Raji (cell line): ENCODE measurements around the gene ZP2.

Source experiments
- POLR2A ChIP-seq: IDR thresholded peaks from 2 replicates; pipeline ENCODE4 v1.6.1; 2011; ENCODE audit warnings: low read depth, low read length, control low read depth; ENCODE audit not compliant: insufficient read depth

Gene ZP2

DNA sequence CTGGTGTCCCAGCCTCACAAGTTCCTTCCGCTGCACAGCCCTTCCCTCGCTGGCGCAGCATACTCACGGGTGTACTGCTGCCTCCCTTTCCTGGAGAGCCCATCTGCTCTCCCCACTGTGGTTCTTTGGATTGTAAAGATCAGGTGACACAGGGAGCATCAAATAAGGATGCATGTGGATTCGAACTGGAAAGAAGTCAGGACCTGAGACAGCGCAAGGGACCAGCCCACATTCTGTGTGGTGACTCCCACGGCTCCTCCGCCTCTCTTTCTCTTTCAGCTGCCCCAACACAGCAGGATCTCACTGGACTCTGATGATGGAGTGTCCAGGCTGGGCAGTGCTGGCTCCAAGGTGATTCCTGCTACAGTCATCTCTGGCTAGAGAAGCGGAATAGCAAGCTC is 44.8 kb downstream of the ZP2 start:
- no peak for TF ChIP-seq POLR2A

DNA sequence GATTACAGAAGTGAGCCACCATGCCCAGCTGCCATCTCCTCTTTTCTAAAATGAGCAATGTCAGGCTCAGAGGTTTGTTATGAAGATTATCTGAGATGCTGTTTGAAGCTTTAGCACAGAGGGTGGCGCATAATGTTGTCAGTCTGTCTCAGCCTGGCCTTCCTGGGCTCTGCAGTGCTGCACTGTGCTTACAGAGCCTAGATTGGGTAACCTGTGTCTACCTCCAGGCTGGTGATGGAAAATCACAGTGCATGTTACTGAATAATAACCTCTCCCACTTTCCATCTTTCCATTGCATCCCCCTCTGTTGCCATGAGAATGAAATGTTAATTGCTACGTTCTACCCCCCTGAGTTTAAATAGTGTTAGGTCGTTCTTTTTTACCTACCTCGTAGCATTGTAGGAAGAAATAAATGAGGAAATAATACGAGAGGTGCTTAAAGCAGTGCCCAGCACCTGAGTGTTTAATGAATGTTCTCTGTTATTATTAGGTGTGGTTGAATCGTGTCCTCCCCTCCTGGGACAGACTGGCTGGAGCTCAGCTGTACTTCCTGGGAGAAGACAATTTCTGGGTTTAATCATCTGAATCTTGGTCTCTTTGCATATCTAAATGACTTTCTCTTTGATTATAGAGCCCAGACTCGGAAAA is 46.7 kb downstream of the ZP2 start:
- TF ChIP-seq POLR2A: no peak

DNA sequence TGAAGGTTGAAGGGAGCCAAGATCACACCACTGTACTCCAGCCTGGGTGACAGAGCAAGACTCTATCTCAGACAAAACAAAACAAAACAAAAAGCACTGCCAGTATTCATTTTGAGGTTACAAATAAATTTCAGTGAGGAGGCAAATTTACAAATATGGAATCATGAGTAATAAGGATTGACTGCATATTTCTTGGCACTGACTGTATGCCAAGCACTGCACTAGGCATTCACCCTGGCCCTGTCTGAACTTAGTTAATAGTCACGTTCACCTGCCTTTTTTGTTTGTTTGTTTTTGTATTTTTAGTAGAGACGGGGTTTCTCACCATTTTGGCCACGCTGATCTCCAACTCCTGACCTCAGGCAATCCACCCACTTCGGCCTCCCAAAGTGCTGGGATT is 47.8 kb downstream of the ZP2 start:
- no peak for TF ChIP-seq POLR2A

DNA sequence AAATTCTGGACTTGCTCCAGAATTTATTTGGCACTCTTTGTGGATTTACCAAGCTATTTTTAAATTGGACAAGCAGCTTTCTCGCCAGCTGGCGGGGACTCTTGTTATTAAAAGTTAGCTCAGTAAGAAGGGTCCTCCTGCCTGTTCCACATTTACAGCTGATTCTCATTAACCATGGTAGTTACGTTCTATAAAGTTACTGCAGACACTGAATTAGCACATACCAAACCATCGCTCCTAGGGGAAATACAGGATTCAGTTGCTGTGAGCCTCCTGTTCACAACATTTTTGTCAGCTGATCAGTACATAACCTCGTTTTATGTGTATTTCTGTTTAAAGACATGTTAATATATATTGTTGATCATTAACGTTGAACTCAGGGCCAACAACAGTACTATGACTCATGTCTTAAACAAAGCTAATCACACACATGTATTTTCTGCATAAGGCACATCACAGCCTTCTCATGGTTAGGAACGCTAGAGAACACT is 48.7 kb downstream of the ZP2 start:
- TF ChIP-seq POLR2A: no peak

DNA sequence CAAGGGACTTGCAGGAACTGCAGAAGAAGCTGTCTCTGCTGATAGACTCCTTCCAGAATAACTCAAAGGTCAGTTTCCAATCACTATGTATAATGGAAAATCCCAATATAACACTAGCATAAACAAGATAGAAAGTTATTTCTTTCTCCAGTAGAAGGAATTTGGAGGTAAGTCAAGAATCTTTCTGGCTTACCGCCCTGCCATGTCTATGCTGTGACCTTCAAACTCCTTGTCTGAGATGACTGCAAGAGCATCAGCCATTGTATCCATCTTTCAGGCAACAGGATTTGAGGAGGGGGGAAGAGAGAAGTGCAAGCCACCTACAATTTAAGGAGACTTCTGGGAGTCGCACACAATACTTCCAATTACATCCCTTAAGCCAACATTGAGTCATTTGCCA is 50.2 kb downstream of the ZP2 start:
- no peak for TF ChIP-seq POLR2A

DNA sequence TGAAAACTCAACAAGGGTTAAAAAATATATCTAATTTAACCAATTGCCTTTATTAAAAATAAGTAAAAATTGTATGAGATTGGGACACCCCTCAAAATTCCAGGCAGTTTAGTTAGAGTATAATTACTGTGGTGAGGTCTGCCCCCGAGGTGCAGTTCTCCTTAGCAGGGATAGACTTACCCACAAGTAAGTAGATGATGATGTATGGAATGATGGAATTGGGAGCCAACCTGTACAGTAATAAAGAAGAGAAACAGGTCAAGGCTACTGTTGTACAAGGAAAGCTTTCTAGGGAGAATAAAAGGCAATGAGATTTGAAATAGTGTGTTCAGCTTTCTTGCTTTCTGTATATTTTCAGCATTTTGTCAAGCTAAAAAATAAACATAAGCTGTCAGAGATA is 51.1 kb downstream of the ZP2 start:
- no peak for TF ChIP-seq POLR2A

DNA sequence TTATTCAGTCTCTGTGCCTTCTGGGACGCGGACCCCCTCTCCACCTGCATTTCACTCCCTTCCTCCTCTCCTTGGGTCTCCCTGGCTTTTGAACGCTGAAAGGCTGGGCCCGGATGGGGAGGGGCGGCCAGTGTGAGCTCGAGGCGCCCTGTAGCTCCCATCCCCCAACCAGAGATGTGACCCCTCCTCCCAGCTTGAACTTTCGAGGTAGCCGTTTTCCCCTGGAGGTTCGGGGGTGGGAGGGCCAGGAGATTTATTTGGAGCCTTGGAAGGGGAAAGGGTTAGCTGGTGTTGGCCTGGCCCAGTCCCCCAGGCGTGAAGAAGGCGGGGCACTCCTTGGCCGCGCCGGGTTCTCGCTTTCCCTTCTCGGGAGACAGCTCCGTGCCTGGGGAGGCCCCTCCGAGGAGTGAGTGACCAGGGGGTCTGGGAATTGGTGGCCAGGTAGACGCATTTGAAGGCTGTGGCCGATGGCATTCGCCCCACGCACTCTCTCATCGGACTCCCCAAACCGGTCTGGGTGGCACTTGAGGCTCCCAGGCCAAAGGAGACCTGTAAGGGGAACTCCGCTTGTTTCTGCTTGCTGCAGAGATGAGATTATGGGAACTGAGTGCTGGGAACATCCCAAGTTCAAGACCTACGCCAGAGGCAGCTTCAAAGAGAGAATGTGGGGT is 52.0 kb downstream of the ZP2 start:
- no peak for TF ChIP-seq POLR2A

DNA sequence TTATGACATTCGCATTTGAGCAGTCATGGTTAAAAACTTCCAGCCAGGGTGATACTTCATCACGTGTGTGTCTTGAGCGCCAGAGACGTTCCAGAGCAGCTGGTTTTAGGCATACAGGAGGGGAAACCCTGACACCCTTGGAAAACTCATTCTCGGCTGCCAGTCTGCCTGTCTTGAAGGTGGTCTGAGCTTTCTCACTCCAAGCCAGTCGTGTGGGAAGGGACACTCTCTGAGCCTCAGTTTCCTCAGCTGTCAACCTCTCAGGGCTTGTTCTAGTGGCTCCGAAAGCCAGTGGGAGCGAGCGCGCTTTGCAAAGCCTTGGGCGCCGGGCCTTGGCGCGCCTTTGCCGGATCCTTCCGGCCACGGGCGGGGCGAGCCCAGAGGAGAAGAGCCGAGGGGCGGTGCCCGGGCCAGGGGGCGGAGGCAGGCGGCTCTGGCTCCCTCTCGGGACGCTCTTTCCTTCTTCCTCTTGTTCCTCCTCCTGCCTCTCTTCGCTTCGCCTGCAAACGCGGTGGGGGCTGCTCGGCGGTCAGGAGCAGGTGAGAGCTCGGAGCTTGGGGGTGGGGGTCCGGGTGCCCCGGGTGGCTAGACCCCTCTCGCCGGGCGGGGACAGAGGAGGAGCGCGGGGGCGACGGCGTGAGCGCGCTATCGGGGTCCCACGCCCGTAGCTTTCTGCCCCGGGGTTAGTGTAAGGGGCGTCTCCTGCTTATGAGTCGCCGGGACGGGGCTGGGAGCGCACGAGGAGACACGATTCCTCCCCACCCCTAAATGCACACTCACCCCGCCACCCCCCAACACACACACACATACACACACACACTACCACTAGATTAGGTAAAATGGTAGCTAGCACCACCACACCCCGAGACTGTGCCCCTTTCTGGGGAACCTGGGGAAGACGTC is 52.9 kb downstream of the ZP2 start, which contains the start of gene LDAF1:
TSS of gene LDAF1 (plus strand) at position 467 of the 903 bp plus-strand sequence. CDS start 2,509 bp downstream, outside the sequence.
- TF ChIP-seq POLR2A: peak; percentile 67

DNA sequence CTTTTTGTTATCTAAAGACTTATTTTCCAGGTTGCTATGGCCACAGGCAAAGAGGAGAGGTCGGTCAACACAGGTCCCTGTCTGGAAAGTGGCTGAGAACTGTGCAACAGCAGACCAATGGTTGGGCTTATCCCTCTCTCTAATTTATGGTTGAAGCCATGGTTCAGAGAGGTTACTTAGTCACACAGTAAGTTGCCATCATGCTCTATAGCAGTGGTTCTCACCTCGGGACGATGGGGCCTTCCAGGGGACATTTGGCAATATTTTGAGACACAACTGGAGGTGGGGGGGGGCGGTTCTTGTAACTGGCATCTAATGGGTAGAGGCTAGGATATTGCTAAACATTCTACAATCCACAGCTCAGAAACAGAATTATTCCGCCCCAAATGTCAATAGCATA is 53.7 kb downstream of the ZP2 start:
- no peak for TF ChIP-seq POLR2A

DNA sequence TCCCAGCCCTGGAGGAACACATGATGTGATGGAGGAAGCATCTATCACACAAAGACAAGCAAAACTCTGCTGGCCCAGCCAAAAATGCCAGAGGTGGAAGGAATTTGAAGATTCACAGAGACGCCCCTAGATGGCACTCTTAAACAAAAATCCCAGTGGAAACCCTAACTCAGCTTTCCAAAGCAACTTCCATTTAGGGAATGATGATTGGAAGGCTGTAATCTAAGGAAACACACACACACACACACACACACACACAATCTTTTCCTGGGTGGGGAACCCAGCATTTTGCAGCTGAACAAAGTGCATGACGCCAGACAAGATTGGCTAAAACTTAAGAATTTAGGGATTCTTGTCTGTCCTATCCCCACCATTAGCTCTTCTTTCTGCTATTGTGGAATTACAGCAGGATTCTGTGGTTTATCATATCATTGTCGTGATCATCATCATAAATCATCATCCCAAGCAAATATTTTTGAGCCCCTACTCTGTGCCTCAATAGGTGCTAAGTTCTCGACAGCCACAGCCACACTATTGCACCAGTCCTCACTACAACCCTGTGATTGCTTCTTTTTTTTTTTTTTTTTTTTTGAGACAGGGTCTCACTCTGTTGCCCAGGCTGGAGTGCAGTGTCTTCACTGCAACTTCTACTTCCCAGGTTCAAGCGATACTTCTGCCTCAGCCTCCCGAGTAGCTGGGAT is 54.5 kb downstream of the ZP2 start:
- TF ChIP-seq POLR2A: no peak

DNA sequence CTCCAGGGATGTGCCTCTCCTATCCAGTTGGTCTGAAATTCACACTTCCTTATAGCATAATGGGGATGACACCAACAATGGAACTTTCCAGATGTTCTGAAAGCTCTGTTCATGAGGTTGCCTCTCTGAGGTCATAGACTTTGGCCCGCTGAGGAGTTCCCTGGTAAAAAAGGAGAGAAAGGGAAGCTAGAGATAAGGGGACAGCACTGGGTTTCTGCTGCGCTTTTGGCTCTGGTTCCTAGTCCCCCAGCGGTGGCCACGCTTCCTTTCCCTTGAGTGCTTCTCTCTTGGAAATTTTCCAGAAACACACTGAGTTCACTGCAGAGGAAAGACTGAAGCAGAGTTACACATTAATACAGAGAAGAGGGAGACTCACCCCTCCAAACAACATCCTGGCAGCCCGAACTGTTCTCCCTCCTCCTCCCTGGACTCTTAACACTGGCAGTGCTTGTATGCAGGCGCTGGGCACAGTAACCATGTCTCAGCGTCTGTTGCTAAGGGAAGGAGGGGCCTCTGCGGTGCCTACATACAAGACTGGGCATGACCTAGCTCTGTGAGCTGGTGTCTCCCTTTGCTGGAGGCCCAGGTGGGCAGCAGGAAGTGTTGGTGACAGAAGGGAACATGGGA is 60.9 kb downstream of the ZP2 start, which contains the start of gene DNAH3:
TSS of gene DNAH3 (minus strand) at position 472 of the 627 bp plus-strand sequence. CDS start 527 bp downstream, outside the sequence.
- TF ChIP-seq POLR2A: no peak
